Measurements from ENCODE around the gene OSBPL10. TPM values are rescaled to one million over a fixed set of nuclear protein-coding genes. Genes with fewer than 3 reads are reported as not detected.

The OSBPL10 gene
- total and polyA plus RNA-seq, 8 donors: 26.6 to 42.6 (median 38.6) TPM

DNA sequence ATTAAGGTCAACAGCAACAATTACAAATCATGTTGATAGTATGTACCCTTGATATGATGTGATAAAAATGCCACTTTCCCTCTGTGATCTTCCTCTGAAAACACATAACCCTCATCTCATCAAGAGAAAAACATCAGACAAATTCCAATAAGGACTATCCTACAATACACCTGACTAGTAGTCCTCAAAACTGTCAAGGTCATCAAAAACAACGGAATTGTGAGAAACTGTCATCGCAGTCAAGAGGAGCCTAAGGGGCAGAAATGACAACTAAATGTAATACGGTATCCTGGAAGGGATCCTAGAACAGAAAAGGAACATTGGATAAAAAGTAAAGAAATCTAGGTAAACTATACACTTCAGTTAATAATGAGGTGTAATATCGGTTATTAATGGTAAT is 59.2 kb downstream of the OSBPL10 start:
- TF ChIP-seq, protein P1, sequence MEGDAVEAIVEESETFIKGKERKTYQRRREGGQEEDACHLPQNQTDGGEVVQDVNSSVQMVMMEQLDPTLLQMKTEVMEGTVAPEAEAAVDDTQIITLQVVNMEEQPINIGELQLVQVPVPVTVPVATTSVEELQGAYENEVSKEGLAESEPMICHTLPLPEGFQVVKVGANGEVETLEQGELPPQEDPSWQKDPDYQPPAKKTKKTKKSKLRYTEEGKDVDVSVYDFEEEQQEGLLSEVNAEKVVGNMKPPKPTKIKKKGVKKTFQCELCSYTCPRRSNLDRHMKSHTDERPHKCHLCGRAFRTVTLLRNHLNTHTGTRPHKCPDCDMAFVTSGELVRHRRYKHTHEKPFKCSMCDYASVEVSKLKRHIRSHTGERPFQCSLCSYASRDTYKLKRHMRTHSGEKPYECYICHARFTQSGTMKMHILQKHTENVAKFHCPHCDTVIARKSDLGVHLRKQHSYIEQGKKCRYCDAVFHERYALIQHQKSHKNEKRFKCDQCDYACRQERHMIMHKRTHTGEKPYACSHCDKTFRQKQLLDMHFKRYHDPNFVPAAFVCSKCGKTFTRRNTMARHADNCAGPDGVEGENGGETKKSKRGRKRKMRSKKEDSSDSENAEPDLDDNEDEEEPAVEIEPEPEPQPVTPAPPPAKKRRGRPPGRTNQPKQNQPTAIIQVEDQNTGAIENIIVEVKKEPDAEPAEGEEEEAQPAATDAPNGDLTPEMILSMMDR (IDR thresholded peaks at IDR 0.05): no peak
- Histone ChIP-seq H3K4me1 (peaks cover 5 to 16% of the 10 kb centered on the region in 2 donors), H3K4me3 (no peak overlapping the region), H3K27me3 (no peaks in the 10 kb centered on the region), H3K9me3 (peaks cover 0 to 7% of the 10 kb centered on the region in 2 donors), H3K36me3 (no peaks in the 10 kb centered on the region), H3K27ac (no peak overlapping the region)
- DNase-seq (no peak), ATAC-seq (no peak)
- intact Hi-C loops (cut with DNase I): no loop called here

DNA sequence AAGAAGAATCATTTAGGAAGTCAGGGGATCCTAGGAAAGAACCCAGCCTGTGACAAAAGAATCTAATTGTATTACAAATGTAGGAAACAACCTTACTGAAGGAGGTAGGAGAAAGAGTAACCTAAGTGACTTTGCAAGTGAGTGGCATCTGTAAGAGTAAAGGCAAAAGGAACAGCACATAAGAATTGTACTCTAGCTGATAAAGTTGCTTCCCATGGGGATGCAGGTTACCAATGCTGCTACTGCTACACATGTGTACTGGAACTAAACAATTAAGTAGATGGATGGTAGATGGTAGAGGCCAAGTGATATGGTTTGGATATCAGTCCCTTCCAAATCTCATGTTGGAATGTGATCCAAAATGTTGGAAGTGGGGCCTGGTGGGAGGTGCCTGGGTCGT is 60.8 kb downstream of the OSBPL10 start:
- Histone ChIP-seq H3K27me3 (no peaks in the 10 kb centered on the region), H3K36me3 (no peaks in the 10 kb centered on the region), H3K27ac (no peak overlapping the region), H3K9me3 (peaks cover 0 to 7% of the 10 kb centered on the region in 2 donors), H3K4me3 (no peak overlapping the region), H3K4me1 (peaks cover 5 to 18% of the 10 kb centered on the region in 2 donors)
- TF ChIP-seq, protein P1 (IDR thresholded peaks at IDR 0.05): no peak
- intact Hi-C loops (cut with DNase I): no loop called here
- no peak for DNase-seq
- no peak for ATAC-seq

DNA sequence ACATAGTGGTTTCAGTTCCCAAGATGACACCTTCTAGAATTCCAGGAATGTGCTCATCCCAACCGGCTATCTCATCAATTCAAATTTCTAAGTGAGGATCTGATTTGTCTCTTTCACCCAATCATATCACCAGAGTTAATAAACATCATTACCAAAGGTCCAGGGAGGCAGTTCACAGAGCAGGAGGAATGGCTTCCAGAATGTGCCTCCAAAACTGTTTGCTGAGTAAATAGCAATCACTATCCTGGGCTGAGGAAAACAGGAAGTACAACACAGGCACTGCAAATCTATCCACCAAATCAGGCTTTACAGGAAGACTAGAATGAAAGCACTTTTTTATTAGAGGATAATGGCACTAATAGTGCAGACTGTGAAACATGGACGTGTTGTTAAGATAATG is 61.5 kb downstream of the OSBPL10 start:
- H3K4me3 ChIP-seq: no peak overlapping the region
- intact Hi-C loops (cut with DNase I): no loop called here
- TF ChIP-seq, protein P1 (IDR thresholded peaks at IDR 0.05): no peak
- peaks cover 5 to 18% of the 10 kb centered on the region in 2 donors for H3K4me1 ChIP-seq
- no peaks in the 10 kb centered on the region for H3K36me3 ChIP-seq
- H3K27ac ChIP-seq: no peak overlapping the region
- ATAC-seq (no peak), DNase-seq (no peak)
- no peaks in the 10 kb centered on the region for H3K27me3 ChIP-seq
- H3K9me3 ChIP-seq: peaks cover 0 to 7% of the 10 kb centered on the region in 2 donors

DNA sequence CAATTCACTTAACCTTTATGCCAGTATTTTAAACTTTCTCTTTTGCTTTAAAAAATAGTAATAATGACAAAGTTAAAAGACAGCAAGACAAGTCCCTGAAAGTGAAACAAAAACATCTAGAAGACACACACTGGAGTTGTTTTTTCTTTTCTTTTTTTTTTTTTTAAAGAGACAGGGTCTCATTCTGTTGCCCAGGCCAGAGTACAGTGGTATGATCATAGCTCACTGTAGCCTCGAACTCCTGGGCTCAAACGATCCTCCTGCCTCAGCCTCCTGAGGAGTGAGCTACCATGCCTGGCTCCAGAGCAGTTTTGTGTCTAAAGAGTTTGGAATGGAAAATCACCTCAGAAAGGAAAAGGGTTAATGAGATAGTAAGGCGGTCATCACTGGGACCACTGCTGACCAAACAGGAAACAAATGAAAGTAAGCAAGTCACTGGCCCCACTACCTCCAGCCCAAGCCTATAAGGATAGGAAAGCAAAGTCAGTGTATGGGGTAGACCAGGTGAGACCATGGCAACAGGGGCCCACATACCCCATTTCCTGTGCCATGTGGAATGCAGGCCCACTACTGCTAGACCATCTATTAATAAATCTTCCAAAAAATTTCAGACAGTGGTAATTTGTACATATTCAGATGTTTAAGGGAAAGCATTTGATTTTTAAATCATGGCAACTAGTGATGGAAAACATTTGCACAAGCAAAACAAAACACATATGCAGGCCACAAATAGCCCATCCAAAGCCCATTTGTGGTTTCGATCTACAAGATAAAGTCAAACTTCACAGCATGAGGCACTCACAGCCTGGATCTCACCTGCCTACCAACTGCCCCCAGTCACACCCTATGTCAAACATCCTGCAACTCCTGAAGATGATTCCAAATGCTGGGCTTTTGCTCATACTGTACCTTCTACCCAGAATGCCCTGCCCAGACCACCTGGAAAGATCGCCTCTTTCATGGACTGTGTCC is 62.6 kb downstream of the OSBPL10 start:
- intact Hi-C loops (cut with DNase I): no loop called here
- no peaks in the 10 kb centered on the region for H3K27me3 ChIP-seq
- peaks cover 5 to 18% of the 10 kb centered on the region in 2 donors for H3K4me1 ChIP-seq
- no peak for ATAC-seq
- no peak overlapping the region for H3K4me3 ChIP-seq
- H3K27ac ChIP-seq: peak overlapping the region in 1 of 2 donors; percentile 48
- H3K9me3 ChIP-seq: peaks cover 0 to 7% of the 10 kb centered on the region in 2 donors
- TF ChIP-seq, protein P1 (IDR thresholded peaks at IDR 0.05): no peak
- no peaks in the 10 kb centered on the region for H3K36me3 ChIP-seq
- no peak for DNase-seq

DNA sequence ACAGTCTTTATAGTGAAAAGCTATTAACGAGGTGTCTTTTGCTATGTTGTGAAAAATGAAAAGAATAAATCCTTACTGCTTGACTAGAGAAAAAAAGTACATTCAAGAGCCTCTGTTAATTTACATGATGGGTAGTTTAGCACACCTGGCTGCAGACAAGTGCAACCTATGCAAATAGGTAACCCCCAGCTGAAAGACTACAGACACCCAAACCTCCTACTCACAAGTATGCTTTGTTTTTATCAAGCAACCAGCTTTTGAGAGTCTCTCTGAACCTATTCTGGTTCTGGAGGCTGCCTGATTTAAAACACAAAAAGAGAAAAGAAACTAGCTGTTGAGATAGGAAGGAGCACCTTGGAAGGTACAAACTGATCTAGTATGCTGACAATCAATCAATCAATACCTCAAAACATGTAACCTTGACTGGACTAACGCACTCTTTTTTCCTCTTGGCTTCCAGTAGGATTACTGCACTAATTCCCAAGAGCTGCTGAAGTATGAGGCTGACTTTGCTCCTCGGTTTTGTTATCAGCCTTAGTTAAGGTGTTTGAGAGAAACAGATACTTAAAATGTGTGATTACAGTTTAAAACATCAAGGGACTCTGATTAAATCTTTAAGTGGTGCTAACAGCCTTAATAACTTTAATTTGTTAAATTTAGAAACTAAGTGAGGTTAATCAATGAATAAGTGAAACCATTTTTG is 63.6 kb downstream of the OSBPL10 start:
- Histone ChIP-seq H3K4me1 (peaks cover 5 to 18% of the 10 kb centered on the region in 2 donors), H3K27ac (peak overlapping the region in 1 of 2 donors; percentile 48), H3K9me3 (peaks cover 0 to 7% of the 10 kb centered on the region in 2 donors), H3K4me3 (no peak overlapping the region), H3K27me3 (no peaks in the 10 kb centered on the region), H3K36me3 (no peaks in the 10 kb centered on the region)
- peak; percentile 33 for ATAC-seq
- DNase-seq: no peak
- TF ChIP-seq, protein P1 (IDR thresholded peaks at IDR 0.05): no peak
- intact Hi-C loops (cut with DNase I): no loop called here
